Activated naive CD4-positive, alpha-beta T cell treated with anti-CD3 and anti-CD28 coated beads for 36 hours (primary cell): ENCODE measurements around the gene SSPN. TPM values are rescaled to one million over a fixed set of nuclear protein-coding genes. Genes with fewer than 3 reads are reported as not detected.
"Not testable (repeated sequence)": the region's sequence is repeated elsewhere in the genome, so short reads cannot be mapped to it uniquely, and the experiment has no call there.

Experiments used
- CTCF ChIA-PET: fragments of 350-600 bp; sonication (Branson Sonifier 250); formaldehyde crosslinking; loops from one replicate; lab custom pipeline; 2021; ENCODE audit warnings: antibody characterized with exemption; lab: Charles Lee
- DNase-seq: peaks from one replicate; pipeline ENCODE4 v3.0.0-alpha.2; 2020
- H3K27ac Mint-ChIP-seq: one replicate; pipeline ENCODE4 v1.8.0; 2021; ENCODE audit warnings: mild to moderate bottlenecking, mixed read lengths
- H3K27me3 Mint-ChIP-seq: one replicate; pipeline ENCODE4 v1.8.0; 2021; ENCODE audit warnings: low read depth, mixed read lengths
- H3K36me3 Mint-ChIP-seq: one replicate; pipeline ENCODE4 v1.8.0; 2021; ENCODE audit warnings: low read depth, mixed read lengths
- H3K4me1 Mint-ChIP-seq: one replicate; pipeline ENCODE4 v1.8.0; 2021; ENCODE audit warnings: low read depth, mixed read lengths
- H3K4me3 Mint-ChIP-seq: one replicate; pipeline ENCODE4 v1.8.0; 2021; ENCODE audit warnings: mild to moderate bottlenecking, moderate library complexity, mixed read lengths
- H3K9me3 Mint-ChIP-seq: one replicate; pipeline ENCODE4 v1.8.0; 2021; ENCODE audit warnings: mixed read lengths
- intact Hi-C: fragments of 100-400 bp; cut with micrococcal nuclease; formaldehyde crosslinking; loops from one replicate; pipeline ENCODE4 v1.15.1; 2023
- total RNA-seq, 2 experiments: library from RNA; stranded (reverse); gene quantifications; one replicate each; pipeline ENCODE4 v1.2.3, GENCODE V29; 2021

SSPN gene
- total RNA-seq, 2 experiments from 2014 or later: not detected

- intact Hi-C loops: no loop called here
- Mint-ChIP-seq H3K36me3 (no peaks in the 10 kb centered on the region), H3K9me3 (no peaks in the 10 kb centered on the region), H3K27me3 (peaks cover 20% of the 10 kb centered on the region), H3K4me1 (no peaks in the 10 kb centered on the region), H3K4me3 (no peak overlapping the region), H3K27ac (no peak overlapping the region)
- no peak for DNase-seq
- CTCF ChIA-PET: interaction anchor here (0.6 kb wide), 1 partner anchor 20 kb away, joined by 5 read pairs; no protein-coding TSS in a partner anchor
These were observed 17.6 kb downstream of the SSPN start for GRCh38 chr12:26212988-26213387.

DNA sequence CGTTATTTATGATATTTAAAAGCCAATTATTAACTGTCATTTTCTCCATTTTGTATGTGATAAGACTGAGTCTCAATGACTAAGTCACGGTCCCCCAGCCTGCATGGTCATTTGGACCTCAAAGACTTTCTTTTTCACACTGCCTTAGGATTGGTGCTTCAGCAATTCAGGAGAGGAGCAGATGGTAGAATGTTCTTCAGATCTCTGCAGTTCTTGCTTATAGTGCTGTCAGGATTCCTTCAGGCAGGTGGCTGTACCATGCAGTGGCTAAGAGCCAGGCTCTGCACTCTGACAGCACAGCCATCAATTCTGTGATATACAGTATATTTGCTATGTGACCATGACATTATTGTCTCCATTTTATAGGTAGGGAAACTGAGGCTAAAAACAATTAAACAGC lies 18.7 kb downstream of the SSPN start:
- no peak overlapping the region for H3K27ac Mint-ChIP-seq
- peaks cover 18% of the 10 kb centered on the region for H3K27me3 Mint-ChIP-seq
- H3K4me1 Mint-ChIP-seq: no peaks in the 10 kb centered on the region
- H3K36me3 Mint-ChIP-seq: no peaks in the 10 kb centered on the region
- H3K4me3 Mint-ChIP-seq: no peak overlapping the region
- no peaks in the 10 kb centered on the region for H3K9me3 Mint-ChIP-seq
- CTCF ChIA-PET: interaction anchor here (1.2 kb wide), 1 partner anchor 42 kb away, joined by 3 read pairs; no protein-coding TSS in a partner anchor
- intact Hi-C loops: no loop called here
- no peak for DNase-seq

- no peak for DNase-seq
- Mint-ChIP-seq H3K36me3 (no peaks in the 10 kb centered on the region), H3K9me3 (no peaks in the 10 kb centered on the region), H3K4me1 (no peaks in the 10 kb centered on the region), H3K27ac (no peak overlapping the region), H3K4me3 (no peak overlapping the region), H3K27me3 (peaks cover 8% of the 10 kb centered on the region)
- intact Hi-C loops: no loop called here
- CTCF ChIA-PET: no interaction called here
These were observed 24.4 kb downstream of the SSPN start for GRCh38 chr12:26219736-26220135.

GRCh38 chr12:26224657-26225056 lies 29.3 kb downstream of the SSPN start:
- Mint-ChIP-seq H3K9me3 (no peaks in the 10 kb centered on the region), H3K27me3 (peaks cover 39% of the 10 kb centered on the region), H3K4me3 (no peak overlapping the region), H3K36me3 (no peaks in the 10 kb centered on the region), H3K27ac (no peak overlapping the region), H3K4me1 (no peaks in the 10 kb centered on the region)
- no peak for DNase-seq
- intact Hi-C loops: no loop called here
- CTCF ChIA-PET: no interaction called here

GRCh38 chr12:26226122-26226521 lies 30.7 kb downstream of the SSPN start:
- no peak overlapping the region for H3K4me3 Mint-ChIP-seq
- CTCF ChIA-PET: interaction anchor here (0.7 kb wide), 1 partner anchor 15 kb away, joined by 3 read pairs; no protein-coding TSS in a partner anchor
- intact Hi-C loops: no loop called here
- H3K27me3 Mint-ChIP-seq: peaks cover 40% of the 10 kb centered on the region
- no peak for DNase-seq
- H3K27ac Mint-ChIP-seq: no peak overlapping the region
- H3K4me1 Mint-ChIP-seq: no peaks in the 10 kb centered on the region
- H3K36me3 Mint-ChIP-seq: no peaks in the 10 kb centered on the region
- H3K9me3 Mint-ChIP-seq: no peaks in the 10 kb centered on the region

GRCh38 chr12:26226629-26227360 lies 31.4 kb downstream of the SSPN start:
- no peak overlapping the region for H3K4me3 Mint-ChIP-seq
- CTCF ChIA-PET: no interaction called here
- peaks cover 40% of the 10 kb centered on the region for H3K27me3 Mint-ChIP-seq
- H3K27ac Mint-ChIP-seq: no peak overlapping the region
- no peaks in the 10 kb centered on the region for H3K36me3 Mint-ChIP-seq
- no peaks in the 10 kb centered on the region for H3K9me3 Mint-ChIP-seq
- no peak for DNase-seq
- intact Hi-C loops: no loop called here
- H3K4me1 Mint-ChIP-seq: no peaks in the 10 kb centered on the region

DNA sequence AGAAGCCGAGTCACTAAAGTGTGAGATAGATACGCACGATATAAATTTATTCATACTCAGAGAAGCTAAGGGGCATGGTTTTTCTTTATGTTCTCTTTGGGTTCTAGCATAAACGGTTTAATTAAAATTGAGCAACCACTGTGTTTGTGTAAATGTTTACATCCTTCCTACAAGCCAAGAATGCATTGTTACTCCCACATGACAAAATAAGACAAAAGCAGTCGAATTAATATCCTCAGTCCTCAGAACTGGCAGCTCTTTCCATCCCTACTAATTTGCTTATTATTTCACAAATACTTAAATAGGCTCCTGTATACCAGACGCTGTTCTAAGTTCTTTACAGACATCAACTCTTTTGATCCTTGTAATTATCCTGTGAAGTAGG lies 32.0 kb downstream of the SSPN start:
- H3K9me3 Mint-ChIP-seq: no peaks in the 10 kb centered on the region
- CTCF ChIA-PET: no interaction called here
- no peak overlapping the region for H3K27ac Mint-ChIP-seq
- H3K4me3 Mint-ChIP-seq: no peak overlapping the region
- H3K27me3 Mint-ChIP-seq: peaks cover 44% of the 10 kb centered on the region
- intact Hi-C loops: no loop called here
- DNase-seq: no peak
- H3K36me3 Mint-ChIP-seq: no peaks in the 10 kb centered on the region
- no peaks in the 10 kb centered on the region for H3K4me1 Mint-ChIP-seq

GRCh38 chr12:26229910-26230309 lies 34.5 kb downstream of the SSPN start:
- Mint-ChIP-seq H3K9me3 (no peaks in the 10 kb centered on the region), H3K36me3 (no peaks in the 10 kb centered on the region), H3K4me3 (no peak overlapping the region), H3K27me3 (peaks cover 38% of the 10 kb centered on the region), H3K4me1 (no peaks in the 10 kb centered on the region), H3K27ac (no peak overlapping the region)
- intact Hi-C loops: no loop called here
- CTCF ChIA-PET: no interaction called here
- DNase-seq: no peak

DNA sequence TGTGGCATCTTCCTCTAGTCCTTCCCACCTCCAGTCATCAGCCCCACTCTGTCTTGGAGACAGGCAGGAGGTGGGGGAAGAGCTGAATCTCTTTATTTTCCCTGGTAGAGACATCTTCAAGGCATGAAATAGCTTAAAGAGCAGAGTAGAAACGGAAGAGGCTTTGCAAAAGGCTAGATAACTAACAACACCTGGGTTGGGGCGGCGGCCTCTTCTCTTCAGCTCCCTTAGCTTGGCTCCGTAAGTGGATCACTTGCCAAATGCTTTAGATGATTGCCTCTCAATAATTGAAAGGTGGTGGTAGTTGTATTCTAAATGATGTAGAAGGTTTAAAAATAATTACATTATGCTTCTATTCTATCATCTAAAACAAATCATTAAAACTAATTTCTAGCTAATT lies 36.1 kb downstream of the SSPN start:
- no peak overlapping the region for H3K27ac Mint-ChIP-seq
- H3K36me3 Mint-ChIP-seq: no peaks in the 10 kb centered on the region
- H3K27me3 Mint-ChIP-seq: peaks cover 30% of the 10 kb centered on the region
- H3K4me1 Mint-ChIP-seq: no peaks in the 10 kb centered on the region
- CTCF ChIA-PET: interaction anchor here (0.6 kb wide), 1 partner anchor 447 kb away, joined by 3 read pairs; no protein-coding TSS in a partner anchor
- intact Hi-C loops: no loop called here
- H3K4me3 Mint-ChIP-seq: no peak overlapping the region
- DNase-seq: no peak
- H3K9me3 Mint-ChIP-seq: peaks cover 3% of the 10 kb centered on the region

DNA sequence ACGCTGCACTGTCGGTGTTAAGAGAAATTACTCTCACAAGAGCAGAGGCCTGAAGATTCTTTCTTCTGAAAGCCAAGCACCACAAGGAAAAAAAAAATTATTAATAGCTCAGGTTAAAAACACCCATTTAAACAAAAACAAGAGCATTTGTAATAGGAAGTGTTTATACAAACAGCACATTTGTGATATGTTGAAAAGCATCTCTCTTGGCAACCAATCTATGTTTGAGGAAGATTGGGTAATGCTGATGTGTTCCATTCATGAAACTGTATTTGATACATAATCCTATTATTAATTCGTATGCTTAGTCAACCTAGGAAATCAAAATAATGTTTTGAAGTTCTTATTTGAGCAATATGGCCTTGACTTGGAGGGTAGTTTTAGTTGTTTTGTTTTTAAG lies 36.5 kb downstream of the SSPN start:
- CTCF ChIA-PET: interaction anchor here (0.6 to 0.8 kb wide), 2 partner anchors 394 to 447 kb away, joined by 3 read pairs; no protein-coding TSS in a partner anchor
- intact Hi-C loops: no loop called here
- no peak overlapping the region for H3K4me3 Mint-ChIP-seq

DNA sequence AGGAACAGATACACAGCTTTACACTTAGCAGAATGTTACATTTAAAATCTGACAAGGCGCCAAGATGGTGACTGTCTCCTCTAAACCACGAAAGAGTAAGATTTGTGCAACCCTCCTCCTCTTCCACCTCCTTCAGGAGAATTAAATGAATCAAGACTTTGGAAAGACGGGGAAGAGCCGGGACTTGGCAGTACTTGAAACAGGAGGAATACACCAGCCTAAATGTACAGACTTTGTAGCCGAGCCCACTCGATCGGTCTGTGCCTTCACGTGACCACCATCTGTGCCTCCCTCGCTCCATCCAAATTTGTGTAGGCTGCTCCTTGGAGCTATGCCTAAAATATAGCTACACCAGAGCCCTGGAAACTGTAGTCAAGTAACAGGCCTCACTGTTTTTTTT lies 38.3 kb downstream of the SSPN start:
- no peak for DNase-seq
- no peak overlapping the region for H3K4me3 Mint-ChIP-seq
- H3K27me3 Mint-ChIP-seq: peaks cover 14% of the 10 kb centered on the region
- H3K9me3 Mint-ChIP-seq: peaks cover 3% of the 10 kb centered on the region
- intact Hi-C loops: no loop called here
- no peak overlapping the region for H3K27ac Mint-ChIP-seq
- H3K36me3 Mint-ChIP-seq: no peaks in the 10 kb centered on the region
- CTCF ChIA-PET: interaction anchor here (0.6 kb wide), 1 partner anchor 21 kb away, joined by 5 read pairs; no protein-coding TSS in a partner anchor
- no peaks in the 10 kb centered on the region for H3K4me1 Mint-ChIP-seq

More for the DNA sequence above, 36.5 kb downstream of the SSPN start:
- Mint-ChIP-seq H3K4me1 (no peaks in the 10 kb centered on the region), H3K27me3 (peaks cover 27% of the 10 kb centered on the region), H3K9me3 (peaks cover 3% of the 10 kb centered on the region), H3K36me3 (no peaks in the 10 kb centered on the region), H3K27ac (no peak overlapping the region)
- DNase-seq: no peak

DNA sequence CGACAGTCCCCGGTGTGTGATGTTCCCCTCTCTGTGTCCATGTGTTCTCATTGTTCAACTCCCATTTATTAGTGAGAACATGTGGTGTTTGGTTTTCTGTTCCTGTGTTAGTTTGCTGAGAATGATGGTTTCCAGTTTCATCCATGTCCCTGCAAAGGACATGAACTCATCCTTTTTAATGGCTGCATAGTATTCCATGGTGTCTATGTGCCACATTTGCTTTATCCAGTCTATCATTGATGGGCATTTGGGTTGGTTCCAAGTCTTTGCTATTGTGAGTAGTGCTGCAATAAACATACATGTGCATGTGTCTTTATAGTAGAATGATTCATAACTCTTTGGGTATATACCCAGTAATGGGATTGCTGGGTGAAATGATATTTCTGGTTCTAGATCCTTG lies 40.1 kb downstream of the SSPN start:
- DNase-seq, intact Hi-C loops, H3K4me3 Mint-ChIP-seq, H3K9me3 Mint-ChIP-seq, CTCF ChIA-PET, H3K36me3 Mint-ChIP-seq, H3K27ac Mint-ChIP-seq, H3K4me1 Mint-ChIP-seq: not testable (repeated sequence)
- peaks cover 18% of the 10 kb centered on the region for H3K27me3 Mint-ChIP-seq
